HG03103 (cell line): ENCODE measurements around the gene RGMB.

ENCODE experiments used
- ATAC-seq: cut with Tn5 transposase; IDR thresholded peaks from one replicate; pipeline ENCODE4 v1.9.1; 2021; ENCODE audit warnings: low read depth; ENCODE audit not compliant: unreplicated experiment

The RGMB gene

DNA sequence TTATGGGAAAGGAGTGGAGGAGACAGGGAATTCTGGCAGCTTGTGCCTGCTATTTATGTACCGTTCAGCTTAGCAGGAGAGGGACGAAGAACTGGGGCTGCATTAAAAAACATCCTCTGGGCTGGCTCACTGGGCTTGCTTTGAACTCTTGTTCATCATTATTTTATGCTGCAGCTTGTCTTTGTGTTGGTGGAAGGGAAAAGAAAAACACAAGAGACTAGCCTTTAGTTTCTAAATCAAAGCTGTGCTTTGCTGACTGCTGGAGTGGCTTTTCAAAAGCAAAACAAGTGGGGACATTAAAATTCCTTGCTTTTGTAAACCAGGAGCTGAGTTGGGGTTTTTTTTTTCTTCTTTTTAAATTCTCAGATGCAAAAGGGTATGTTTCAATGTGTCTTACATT lies 5.9 kb upstream of the RGMB start:
- no peak for ATAC-seq

DNA sequence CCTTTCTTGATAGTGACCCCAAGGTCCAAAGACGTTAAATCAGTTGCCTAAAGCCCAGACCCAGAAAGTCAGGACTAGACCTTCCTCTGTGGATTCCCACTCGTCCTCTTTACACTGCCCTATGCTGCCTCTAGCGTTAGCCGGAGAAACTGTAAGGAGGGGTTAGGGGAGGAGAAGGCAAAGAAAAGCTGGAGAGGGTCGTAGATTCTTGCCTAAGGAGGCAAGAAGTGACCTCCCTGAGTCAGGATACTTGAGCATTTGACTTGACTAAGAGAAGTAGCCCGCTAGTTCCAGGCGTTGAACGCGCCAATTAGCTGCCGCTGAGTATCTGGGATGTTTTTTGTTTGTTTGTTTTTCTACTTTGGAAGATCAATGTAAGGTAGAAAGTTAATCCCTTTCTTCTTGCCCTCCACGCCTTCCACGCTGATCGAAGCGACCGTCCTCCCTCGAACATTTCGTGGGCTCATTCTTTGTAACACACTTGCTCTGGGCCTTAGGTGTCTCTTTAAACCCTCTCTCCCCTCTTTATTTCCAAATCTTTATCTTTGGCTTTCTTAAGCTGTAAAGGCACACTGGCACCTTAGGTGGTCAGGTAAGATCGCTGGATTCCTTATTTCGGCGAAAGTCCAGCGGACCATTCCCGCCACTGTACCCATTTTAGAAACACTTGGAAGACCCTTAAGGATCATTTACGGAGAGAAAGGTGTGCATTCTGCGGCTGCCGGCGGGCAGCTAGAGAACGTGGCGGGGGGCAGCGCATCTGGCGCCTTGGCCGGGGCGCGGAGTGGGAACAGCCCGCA lies 5.1 kb upstream of the RGMB start:
- peak; percentile 42 for ATAC-seq

DNA sequence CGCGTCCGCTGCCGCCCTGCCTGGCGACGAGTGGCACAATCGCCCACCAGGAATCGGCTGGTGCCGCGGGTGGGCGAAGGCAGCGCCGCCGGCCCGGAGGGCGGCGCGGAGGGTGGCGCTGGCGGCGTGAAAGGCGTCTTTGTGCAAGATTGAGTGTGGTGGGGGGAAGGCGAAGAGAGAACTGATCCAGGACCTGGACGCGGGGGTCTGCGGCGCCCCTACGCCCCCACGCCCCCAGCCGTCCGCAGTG lies 4.6 kb upstream of the RGMB start:
- ATAC-seq: no peak

DNA sequence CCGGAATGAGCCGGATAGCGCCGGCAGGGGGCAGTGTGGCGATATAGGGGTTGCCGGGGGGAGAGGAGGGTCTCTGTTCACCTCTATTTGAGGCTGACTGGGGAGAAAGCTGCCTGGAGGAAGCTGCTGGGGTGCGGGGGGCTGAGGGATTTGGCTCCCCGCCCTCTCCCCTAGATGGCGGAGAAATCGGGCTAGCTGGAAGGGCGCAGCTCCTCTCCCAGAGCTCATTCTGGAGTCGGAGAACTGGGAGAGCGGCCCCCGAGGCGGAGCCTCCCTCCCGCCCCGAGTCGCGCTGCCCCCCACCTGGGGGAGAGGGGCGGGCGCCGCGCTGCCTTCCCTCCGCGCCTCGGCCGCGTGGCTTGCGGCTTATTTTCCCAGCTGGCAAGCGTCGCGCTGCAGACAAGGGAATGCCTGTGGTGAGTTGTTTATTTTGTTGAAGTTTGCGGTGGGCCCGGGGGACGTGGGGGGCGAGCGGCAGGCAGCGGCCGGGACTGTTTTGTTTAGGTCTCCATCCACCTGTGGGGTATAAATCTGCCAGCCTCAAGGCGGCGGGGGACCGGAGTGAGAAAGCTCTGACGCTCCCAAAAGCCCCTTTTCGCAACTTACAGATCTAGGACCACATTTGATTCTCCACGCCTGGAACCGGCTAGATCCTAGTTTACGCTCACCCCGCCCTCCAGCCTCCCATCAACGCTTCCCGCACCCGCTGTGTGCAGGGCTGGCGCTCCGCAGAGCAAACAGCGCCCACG lies 4.1 kb upstream of the RGMB start:
- no peak for ATAC-seq

DNA sequence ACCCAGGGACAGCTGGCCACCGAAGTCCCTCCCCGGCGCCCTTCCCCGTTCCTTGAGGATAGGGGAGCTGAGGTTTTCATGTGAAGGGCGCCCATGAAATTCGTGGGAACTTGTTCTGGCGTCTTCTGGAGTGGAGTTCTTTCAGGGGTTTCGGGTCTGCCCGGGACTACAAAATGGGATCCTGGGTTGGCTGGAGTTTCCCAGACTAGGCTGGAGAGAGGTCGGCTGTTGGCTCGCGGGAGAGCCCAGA lies 3.6 kb upstream of the RGMB start:
- no peak for ATAC-seq

DNA sequence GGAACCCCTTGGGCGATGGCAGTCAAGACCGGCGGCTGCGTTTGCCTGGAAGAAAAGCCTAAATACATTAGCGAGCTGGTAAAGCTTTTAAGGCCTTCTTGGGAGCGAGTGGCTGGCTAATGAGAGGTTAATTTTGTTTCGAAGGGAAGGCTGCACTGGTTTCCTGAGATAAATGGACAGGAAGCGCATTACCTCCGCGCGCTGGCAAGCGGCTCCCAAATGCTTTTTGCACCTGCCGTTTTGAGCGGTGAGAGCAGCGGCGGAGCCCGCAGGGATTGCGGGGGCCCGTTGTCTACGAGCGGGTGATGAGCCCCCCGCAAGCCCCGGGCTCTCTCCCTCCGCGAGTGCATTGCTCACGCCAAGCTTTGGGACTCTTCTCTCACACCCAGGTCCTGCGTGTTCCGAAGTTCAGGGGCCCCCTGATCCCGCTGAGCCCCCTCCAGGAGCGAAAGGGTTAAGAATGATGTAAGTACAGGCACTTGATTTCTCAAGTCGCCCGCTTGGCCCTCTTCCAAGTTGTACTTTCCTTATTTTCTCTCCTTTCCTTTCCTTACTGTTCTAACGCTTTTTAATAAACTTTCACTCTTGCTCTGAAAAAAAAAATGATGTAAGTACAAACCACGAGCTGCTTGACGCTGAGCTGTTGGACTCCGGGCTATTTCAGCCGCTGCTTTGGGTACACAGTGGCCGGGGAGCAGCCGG lies 3.1 kb upstream of the RGMB start:
- ATAC-seq: no peak

DNA sequence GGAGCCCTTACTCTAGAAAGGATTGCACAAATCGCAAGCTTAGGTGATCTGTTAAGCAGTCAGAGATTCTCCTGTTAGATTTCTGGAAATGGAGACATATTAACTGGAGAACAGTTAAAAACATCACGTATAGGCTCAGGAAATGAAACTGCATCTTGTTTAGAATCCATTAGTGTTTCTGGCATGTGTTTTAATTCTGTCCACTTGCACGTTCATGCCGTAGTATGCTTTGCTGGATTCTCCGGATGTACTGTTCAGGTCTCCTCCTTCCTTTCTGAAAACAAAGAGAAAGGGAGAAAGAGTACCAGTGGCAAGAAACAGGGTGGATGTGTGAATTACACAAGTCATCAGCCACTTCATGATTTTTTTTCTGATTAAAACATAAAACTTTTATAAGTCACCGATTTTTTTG lies 2.5 kb upstream of the RGMB start:
- ATAC-seq: no peak

DNA sequence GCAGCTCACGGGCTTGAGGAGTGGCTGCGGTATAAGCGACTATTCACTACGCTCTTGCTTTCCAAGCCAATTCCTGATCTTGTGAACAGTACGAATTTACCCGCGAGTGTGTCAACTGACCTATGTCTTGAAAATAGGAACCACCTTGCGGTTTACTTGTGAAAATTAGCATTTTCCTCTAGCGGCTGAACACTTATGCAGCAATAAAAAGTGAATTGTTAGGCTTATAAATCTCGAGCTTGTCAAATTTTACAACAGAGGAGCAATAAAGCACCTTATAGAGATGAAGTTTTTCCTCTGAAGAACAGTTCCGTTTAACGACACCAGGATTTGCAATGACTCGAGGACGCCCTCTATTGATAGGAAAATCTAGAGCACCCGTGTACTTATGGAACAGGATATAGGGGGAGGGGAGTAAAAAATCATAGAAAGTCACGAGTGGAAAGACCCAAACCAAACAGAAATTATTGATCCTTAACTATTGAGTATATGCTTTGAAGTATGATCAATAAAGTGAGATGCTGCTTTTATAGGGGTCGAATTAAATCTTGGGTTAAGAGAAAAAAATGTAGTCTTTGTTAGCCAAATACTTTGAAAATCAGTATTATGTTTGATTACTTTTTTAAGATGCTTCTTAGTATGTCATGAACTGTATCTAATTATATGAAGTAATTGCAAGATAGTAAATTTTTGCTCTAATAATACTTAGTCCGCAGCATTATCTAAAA lies 1.9 kb upstream of the RGMB start:
- ATAC-seq: no peak

DNA sequence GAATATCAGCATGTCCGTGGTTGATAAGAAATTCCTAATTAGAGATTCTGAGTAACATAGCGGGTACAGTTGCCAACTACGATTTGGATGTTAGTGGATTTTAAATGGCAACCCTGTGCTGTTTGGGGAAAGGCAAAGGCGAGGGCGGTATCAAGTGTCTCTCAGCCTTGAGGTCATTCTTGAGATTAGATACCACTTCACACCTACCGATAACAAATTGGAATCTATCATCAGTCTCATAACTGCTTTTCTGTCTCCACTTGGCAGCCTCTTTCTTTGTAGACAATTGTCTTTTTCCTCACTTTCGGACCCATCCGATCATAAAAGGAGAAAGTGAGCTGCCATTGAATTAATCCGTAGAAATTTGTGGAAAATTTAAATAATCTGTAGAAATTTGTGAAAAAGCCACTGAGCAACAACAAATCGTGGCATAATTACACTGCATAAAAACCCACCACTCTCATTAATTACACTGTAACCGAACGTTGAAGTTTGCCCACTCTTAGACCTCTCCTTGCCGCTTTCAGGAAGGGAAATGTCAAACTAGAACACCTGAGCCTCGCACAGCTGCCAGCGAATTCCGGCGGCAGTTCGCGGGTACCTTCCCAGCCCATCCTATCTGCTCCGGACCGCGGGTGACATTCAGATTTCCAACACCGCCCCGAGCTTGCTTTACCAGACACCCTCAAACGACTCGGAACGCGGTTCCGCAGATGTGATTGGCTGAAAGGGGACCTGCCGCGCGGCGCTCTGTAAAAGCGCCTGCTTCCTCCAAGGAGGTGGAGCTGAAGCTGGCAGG lies 849 bp upstream of the RGMB start:
- ATAC-seq: peak; percentile 25

DNA sequence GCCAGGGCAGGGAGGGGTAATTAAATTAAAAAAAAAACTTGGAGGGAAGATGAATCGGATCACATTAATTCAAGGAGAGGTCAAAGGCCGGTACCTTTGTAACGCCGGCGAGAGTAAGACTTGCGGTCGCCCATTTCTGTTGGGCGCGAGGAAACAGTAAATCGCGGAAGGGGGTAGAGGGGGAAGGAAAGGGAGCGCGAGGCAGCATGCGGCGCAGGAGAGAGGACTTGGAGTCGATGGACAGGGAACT lies 324 bp upstream of the RGMB start:
- no peak for ATAC-seq

DNA sequence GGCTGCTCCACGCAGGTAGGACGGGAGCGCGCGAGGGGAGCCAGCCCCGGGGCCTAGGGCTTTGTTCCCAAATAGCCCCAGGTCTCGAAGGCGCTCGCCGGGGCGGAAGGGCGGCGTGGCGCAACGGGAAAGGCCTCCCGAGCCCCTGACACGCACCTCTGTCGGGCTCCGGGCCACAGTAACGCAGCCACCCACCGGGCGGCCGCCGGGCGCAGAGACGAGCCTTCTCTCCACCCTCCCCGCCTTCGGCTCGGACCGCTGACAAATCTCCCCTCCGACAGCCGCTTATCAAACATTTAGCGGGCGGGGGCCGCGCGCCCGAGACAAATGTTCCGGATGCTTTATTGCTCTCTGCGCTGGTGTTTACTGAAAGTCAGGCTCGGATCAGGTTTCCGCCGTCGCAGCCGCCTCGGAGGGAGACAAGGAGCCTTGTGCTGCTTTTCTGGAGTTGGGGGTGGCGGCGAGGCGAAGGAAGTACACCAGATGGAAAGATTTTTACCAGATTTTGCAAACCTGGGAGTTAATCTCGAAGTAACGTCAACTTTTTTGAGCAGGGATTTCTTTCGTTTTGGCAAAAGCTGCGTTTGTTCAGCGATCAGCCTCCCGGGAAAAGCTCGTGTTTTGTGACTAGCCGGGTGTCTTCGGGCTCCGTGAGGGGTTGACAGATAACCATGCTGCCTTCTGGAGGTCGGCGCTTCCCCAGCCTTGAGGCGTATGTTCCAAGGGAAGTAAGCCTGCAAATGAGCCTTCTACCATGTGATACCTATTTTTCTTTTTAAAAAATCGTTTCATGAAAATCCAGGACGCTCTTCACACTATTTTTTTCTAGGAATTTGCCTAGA lies 950 bp downstream of the RGMB start:
- ATAC-seq: peak; percentile 27

DNA sequence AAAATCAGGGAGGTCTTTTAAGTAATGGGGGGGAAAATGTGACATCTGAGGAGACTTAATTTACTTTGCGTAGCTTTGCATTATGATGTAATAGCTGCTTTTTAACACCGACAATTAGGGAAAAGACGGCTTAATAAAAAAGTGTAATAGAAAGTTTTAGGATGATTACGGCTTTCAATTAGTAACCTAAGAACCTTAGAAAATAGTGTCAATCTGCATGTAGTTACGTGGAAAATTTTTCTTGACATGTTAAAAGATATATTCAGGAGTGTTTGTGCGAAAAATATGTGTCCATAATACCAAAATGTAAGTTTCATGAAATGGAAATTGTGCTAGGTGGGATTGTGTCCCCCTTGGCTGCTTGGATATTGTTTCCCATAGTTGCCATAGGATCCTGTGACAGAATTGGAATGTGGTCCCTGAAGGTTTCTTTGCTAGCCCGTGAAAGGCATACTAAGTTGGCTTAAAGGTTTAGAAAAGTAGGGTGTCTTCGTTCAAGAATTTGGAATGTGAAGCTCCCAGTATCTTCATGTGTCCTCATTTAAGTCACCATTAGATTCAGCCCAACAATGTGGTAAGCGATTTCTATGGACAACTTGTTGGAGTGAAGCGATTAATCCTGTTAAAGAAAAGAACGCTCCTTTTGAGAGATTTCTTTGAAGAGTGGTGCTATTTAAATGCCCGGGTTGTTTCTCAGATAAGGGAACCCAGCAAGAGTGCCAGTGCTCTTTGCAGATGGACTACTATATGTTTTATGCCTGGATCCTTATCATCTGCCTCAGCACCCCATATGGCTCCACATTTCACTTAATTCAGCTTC lies 2.0 kb downstream of the RGMB start:
- ATAC-seq: no peak

DNA sequence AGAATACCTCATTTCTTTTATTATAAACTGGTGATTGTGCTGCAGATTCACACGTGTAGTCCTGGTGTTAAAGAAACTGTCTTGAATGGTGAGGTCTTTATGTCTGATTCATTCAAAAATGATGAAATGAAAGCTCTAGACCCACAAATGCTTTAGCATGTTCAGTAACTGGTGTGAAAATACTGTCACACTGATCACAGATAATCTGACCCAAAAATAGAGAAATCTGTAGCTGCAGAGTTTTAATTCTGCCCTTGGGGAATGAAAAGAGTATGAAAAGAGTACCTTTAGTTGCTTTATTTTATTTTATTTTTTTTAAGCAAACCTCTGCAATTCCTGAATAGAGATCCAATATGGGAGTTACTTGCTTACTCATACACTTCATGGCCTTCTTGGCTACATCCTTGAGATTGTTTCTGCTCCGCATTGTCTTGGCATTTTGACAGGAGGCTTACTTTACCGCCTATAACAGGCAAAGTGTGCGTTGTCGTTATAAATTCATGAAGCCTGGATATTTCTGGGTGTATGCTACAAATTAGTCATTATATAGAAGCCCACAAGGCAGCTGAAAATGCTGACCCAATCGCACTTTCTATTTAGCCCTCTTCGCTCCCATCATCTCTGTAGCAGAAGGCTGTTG lies 2.7 kb downstream of the RGMB start:
- no peak for ATAC-seq

DNA sequence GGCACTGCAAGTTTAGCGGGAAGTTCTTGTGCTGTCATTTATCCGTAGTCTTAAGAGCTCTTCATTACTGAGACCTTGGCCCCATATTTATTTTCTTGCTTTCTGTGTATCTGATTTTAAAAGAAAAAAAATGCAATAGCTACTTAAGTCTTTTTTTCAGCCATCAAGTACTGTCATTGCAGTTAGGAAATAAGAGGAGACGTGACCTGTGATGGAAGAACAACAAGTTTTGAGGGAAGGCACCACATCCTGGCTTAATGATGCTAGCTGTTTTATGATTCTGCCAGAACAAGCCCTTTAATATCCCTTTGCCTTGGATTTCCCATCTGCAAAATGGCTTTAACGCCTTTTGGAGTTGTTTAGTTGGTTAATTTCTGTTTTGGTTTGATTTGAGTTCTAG lies 3.8 kb downstream of the RGMB start:
- no peak for ATAC-seq

DNA sequence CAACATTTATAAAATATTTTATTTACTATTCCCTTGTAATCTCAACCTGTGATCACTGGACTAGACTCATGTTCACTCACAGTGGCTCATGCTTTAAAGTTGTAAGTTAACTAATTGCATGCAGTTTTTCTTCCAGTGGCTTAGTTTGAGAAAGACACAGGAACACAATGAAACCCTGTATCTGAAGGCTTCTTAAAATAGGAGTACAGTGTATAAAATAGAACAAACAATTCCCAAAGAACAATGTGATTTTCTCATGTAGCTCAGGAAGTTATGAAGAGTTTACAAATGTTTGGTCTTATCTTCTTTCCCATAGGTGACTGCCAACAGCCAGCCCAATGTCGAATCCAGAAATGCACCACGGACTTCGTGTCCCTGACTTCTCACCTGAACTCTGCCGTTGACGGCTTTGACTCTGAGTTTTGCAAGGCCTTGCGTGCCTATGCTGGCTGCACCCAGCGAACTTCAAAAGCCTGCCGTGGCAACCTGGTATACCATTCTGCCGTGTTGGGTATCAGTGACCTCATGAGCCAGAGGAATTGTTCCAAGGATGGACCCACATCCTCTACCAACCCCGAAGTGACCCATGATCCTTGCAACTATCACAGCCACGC lies 5.9 kb downstream of the RGMB start:
- ATAC-seq: no peak

DNA sequence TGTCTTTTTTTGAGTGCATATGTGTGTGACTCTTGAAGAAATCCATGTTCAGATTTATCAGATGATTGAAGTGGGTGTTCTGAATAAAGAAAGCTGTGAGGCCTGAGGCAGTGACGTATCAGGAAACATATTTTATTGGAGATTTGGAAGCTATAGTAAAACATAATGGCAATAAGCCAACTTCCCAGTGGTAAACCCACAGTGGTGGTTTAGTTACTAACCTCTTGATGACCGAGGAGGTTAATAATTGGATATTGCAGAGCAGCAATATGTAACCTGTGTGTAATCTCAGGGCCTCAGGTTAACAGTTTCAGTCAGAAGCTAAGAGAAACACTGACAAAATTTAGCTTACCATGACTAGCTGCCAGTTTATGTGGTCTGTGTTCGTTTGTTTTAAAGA lies 6.9 kb downstream of the RGMB start:
- ATAC-seq: no peak

DNA sequence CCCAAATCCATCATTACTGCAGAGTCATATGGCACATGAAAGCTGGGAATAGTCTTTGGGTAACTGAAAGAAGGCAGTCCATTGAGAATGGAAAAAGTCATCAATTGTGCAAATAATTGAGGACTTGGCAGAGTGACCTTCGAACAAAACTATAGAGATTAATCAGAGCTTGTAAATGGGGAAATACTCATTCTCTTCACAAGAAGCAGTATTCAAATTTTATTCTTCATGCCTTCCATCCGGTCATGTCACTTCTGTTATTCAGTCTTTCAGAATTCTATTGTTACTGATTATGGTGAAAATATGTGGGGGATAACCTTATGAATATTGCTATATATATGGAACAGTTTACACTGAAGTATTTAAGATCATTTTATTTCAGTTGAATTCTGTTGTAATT lies 8.1 kb downstream of the RGMB start:
- no peak for ATAC-seq

DNA sequence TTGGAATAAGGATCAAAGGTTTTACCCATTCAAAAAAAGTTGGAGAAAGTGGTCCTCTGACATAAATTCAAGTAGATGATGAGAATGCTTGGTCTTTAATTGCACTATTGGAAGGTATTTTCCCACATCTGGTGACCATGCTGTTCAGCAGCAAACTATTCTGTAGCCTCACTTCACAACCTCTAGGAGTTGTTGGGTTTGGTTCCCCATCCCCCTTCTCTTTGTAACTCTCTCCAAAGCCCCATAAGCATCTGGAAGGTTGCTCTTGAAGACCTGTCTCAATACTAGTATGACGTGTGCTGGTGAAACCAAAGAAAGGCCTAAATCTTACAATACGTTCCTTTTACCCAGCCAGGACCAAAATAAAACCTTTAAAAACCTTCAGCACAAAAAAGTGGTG lies 8.5 kb downstream of the RGMB start:
- no peak for ATAC-seq
